ENCODE measurements around the gene PLK3.
"Not testable (repeated sequence)": the region's sequence is repeated elsewhere in the genome, so short reads cannot be mapped to it uniquely, and the experiment has no call there.

The PLK3 gene

GRCh38 chr1:44822981-44823451, 22.8 kb downstream of the PLK3 start:
- Histone ChIP-seq H4K20me1 (ENCODE audit: insufficient read depth, low read length) (no peaks in the 10 kb centered on the region), H3K79me2 (ENCODE audit: insufficient read depth, low read length) (no peaks in the 10 kb centered on the region), H3K36me3 (ENCODE audit: insufficient read depth, low read length) (no peaks in the 10 kb centered on the region), H3K4me1 (ENCODE audit: insufficient read depth, low read length) (peaks cover 29% of the 10 kb centered on the region), H3K9ac (ENCODE audit: low read depth, low read length) (no peak overlapping the region), H2AFZ (ENCODE audit: low read depth, low read length) (no peak overlapping the region), H3K4me3 (ENCODE audit: low read depth in 1 of 2, low read length in 2 of 2) (no peak overlapping the region), H3K9me3 (ENCODE audit: insufficient read depth, low read length, severe bottlenecking) (no peaks in the 10 kb centered on the region), H3K27me3 (ENCODE audit: insufficient read depth, low read length, poor library complexity) (no peaks in the 10 kb centered on the region), H3K4me2 (ENCODE audit: insufficient read depth, low read length) (no peak overlapping the region), H3K27ac (ENCODE audit: low read length) (no peak overlapping the region)
- ATAC-seq (ENCODE audit: insufficient read depth, low read depth) (no peak), DNase-seq (no peak)
- TF ChIP-seq EZH2 (IDR thresholded peaks at IDR 0.05; ENCODE audit: borderline replicate concordance, low read depth, low read length, severe bottlenecking) (no peak), CTCF (IDR thresholded peaks at IDR 0.05; ENCODE audit: borderline replicate concordance, extremely low read depth, low read length, poor library complexity, severe bottlenecking) (no peak)

- peaks cover 15% of the 10 kb centered on the region for H3K4me1 ChIP-seq (ENCODE audit: insufficient read depth, low read length)
- not testable (repeated sequence) for H3K9me3 ChIP-seq (ENCODE audit: insufficient read depth, low read length, severe bottlenecking); H3K27me3 ChIP-seq (ENCODE audit: insufficient read depth, low read length, poor library complexity)
These were observed 24.2 kb downstream of the PLK3 start for GRCh38 chr1:44824392-44824791.

GRCh38 chr1:44826375-44827196, 26.4 kb downstream of the PLK3 start:
- Histone ChIP-seq H3K4me2 (ENCODE audit: insufficient read depth, low read length) (no peak overlapping the region), H3K27me3 (ENCODE audit: insufficient read depth, low read length, poor library complexity) (no peaks in the 10 kb centered on the region), H3K4me3 (ENCODE audit: low read depth in 1 of 2, low read length in 2 of 2) (no peak overlapping the region), H3K4me1 (ENCODE audit: insufficient read depth, low read length) (no peaks in the 10 kb centered on the region), H3K27ac (ENCODE audit: low read length) (no peak overlapping the region), H3K36me3 (ENCODE audit: insufficient read depth, low read length) (no peaks in the 10 kb centered on the region), H2AFZ (ENCODE audit: low read depth, low read length) (no peak overlapping the region), H3K9ac (ENCODE audit: low read depth, low read length) (no peak overlapping the region), H3K79me2 (ENCODE audit: insufficient read depth, low read length) (no peaks in the 10 kb centered on the region), H4K20me1 (ENCODE audit: insufficient read depth, low read length) (no peaks in the 10 kb centered on the region), H3K9me3 (ENCODE audit: insufficient read depth, low read length, severe bottlenecking) (no peaks in the 10 kb centered on the region)
- ATAC-seq (ENCODE audit: insufficient read depth, low read depth): no peak
- no peak for DNase-seq
- TF ChIP-seq EZH2 (IDR thresholded peaks at IDR 0.05; ENCODE audit: borderline replicate concordance, low read depth, low read length, severe bottlenecking) (no peak), CTCF (IDR thresholded peaks at IDR 0.05; ENCODE audit: borderline replicate concordance, extremely low read depth, low read length, poor library complexity, severe bottlenecking) (no peak)

More at GRCh38 chr1:44824392-44824791, 24.2 kb downstream of the PLK3 start:
- H3K4me3 ChIP-seq (ENCODE audit: low read depth in 1 of 2, low read length in 2 of 2); H3K79me2 ChIP-seq (ENCODE audit: insufficient read depth, low read length); H3K4me2 ChIP-seq (ENCODE audit: insufficient read depth, low read length); DNase-seq; ATAC-seq (ENCODE audit: insufficient read depth, low read depth); H2AFZ ChIP-seq (ENCODE audit: low read depth, low read length); H4K20me1 ChIP-seq (ENCODE audit: insufficient read depth, low read length); H3K36me3 ChIP-seq (ENCODE audit: insufficient read depth, low read length); H3K9ac ChIP-seq (ENCODE audit: low read depth, low read length); H3K27ac ChIP-seq (ENCODE audit: low read length): not testable (repeated sequence)

GRCh38 chr1:44827197-44828002, 27.2 kb downstream of the PLK3 start:
- Histone ChIP-seq H3K27me3 (ENCODE audit: insufficient read depth, low read length, poor library complexity) (no peaks in the 10 kb centered on the region), H3K4me3 (ENCODE audit: low read depth in 1 of 2, low read length in 2 of 2) (no peak overlapping the region), H3K9me3 (ENCODE audit: insufficient read depth, low read length, severe bottlenecking) (no peaks in the 10 kb centered on the region), H3K4me1 (ENCODE audit: insufficient read depth, low read length) (no peaks in the 10 kb centered on the region), H3K79me2 (ENCODE audit: insufficient read depth, low read length) (no peaks in the 10 kb centered on the region), H2AFZ (ENCODE audit: low read depth, low read length) (no peak overlapping the region), H3K4me2 (ENCODE audit: insufficient read depth, low read length) (no peak overlapping the region), H3K36me3 (ENCODE audit: insufficient read depth, low read length) (no peaks in the 10 kb centered on the region), H4K20me1 (ENCODE audit: insufficient read depth, low read length) (no peaks in the 10 kb centered on the region), H3K27ac (ENCODE audit: low read length) (no peak overlapping the region), H3K9ac (ENCODE audit: low read depth, low read length) (no peak overlapping the region)
- no peak for TF ChIP-seq EZH2 (IDR thresholded peaks at IDR 0.05; ENCODE audit: borderline replicate concordance, low read depth, low read length, severe bottlenecking)
- TF ChIP-seq CTCF (IDR thresholded peaks at IDR 0.05; ENCODE audit: borderline replicate concordance, extremely low read depth, low read length, poor library complexity, severe bottlenecking): no peak
- 0 out of 3 replicates have a peak, but pooled peaks have one; percentile 15 for ATAC-seq (ENCODE audit: insufficient read depth, low read depth)
- DNase-seq: no peak
